NCI-H526 (cell line): ENCODE measurements around the gene GC.
A peak's percentile ranks its signal among the peaks of the same experiment; 100 is the strongest.
"Not testable (repeated sequence)": the region's sequence is repeated elsewhere in the genome, so short reads cannot be mapped to it uniquely, and the experiment has no call there.

Source experiments
- DNase-seq, 2 experiments: peaks; one replicate each; lab custom pipeline; 2025; lab: John Stamatoyannopoulos, UW

GC gene

DNA sequence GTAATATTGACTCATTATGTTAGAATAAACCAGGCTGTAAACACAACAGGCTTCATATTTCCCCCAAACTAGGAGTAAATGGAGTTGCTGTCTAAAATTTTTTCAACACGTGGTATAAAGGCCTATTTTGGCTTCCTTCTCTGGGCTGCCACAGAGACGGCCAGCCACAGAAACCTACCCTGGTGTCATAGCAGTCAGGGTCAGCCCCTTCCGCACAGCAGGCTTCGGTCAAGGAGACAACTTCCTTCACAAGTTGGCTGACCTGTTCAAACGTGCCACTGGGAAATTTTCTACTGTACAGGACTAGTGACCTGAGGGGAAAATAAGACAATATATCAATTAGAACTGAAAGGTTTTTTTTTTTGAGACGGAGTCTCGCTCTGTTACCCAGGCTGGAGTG is 15.8 kb downstream of the GC start:
- DNase-seq = no peak

DNA sequence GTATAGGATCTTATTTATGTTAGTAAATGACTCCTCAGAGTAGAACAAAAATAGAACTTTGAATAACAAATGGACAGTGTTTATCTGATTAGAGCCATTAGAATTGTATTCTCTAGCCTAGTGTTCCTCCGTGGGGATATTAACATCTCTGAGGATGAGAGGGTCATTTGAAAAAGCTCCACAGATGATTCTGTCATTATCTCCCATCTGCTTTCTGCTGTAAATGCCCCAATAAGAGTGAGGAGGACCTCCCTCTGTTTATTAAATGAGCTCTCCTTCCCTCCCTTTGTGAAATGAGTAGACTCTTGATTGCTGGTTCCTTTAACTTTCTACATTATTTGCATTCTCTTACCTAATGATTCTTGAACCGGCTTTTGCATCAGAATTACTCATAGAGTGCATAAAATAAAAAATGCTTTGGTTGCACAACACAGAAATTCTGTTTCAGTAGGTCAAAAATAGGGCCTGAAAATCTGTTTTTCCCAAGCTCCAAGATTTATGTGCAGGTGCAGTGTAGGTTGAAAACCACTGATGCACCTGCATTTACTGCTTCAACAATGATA is 18.0 kb downstream of the GC start:
- no peak for DNase-seq

GRCh38 chr4:71765350-71765749 is 18.5 kb downstream of the GC start:
- no peak for DNase-seq

DNA sequence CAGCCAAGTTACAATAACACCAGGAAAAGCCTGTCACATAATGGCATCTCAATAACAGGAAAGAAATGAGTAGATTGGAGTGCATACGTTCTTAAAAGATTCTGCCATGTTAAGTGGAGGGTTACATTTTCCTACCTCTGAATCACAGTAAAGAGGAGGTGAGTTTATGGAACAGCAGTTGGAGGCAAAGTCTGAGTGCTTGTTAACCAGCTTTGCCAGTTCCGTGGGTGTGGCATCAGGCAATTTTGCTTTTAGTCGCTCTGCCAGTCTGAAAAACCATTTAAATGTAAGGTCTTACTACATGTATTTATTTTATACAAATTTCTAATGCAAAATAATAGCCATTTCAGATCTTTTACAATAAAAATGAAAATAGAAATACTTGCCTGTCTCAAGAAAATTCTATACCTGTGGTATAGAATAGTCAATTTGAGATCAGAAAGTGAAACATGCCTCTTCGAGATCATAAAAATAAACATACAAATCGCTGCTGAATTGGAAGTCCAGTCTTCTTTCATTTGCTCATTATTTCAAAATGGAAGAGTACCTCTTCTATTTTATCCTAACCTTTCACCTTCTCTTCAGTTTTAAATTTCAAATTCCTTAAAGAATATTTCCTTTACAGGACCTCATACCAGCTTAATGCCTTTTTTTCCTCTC is 31.4 kb downstream of the GC start:
- DNase-seq = no peak

GRCh38 chr4:71749008-71749594 is 34.8 kb downstream of the GC start:
- no peak for DNase-seq

DNA sequence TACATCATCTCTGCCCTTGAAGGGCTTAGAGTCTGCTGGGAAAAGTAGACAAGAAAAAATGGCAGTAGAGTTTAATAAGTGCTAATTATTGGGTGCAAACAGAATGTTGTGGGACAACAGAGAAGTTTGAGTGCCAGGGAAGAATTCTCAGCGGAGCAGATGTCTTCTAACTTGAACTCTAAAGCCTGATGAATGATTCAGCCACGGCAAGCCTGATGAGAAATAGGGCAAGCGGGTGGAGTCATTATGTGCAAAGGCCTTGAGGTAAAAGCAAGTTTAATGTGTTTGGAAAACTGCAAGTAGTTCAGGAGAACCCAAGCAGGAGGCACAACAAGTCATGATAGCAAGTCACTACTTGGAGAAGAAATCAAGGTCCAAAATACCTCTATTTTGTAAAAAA is 37.5 kb downstream of the GC start:
- DNase-seq = no peak

DNA sequence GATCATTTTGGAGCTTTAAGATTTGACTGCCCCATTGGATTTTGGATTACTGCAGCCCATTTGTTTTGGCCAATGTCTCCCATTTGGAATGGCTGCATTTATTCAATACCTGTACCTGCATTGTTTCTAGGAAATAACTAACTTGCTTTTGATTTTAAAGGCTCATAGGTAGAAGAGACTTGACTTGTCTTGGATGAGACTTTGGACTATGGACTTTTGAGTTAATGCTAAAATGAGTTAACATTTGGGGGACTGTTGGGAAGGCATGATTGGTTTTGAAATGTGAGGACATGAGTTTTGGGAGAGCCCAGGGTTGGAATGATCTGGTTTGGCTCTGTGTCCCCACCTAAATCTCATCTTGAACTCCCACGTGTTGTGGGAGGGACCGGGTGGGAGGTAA is 45.1 kb downstream of the GC start:
- DNase-seq = not testable (repeated sequence)

DNA sequence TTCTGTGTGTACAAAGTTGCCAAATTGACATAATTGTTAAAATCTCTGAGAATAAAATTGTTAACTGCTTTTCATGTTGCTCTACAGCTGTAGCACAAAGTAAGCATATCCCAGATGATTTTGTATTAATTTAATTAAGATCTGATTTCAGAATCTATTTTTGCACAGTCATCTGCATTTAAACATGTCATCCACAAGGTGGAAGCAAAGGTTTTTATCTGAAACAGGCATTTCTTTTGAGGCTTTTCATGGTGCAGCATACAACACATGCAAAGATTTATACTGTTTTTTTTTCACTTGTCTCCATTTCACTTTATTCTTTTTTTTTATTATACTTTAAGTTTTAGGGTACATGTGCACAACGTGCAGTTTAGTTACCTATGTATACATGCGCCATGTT is 51.2 kb downstream of the GC start:
- peak in 1 of 2 experiments; percentile 31 for DNase-seq

- no peak for DNase-seq
Observed at GRCh38 chr4:71732066-71732465, 51.8 kb downstream of the GC start.

DNA sequence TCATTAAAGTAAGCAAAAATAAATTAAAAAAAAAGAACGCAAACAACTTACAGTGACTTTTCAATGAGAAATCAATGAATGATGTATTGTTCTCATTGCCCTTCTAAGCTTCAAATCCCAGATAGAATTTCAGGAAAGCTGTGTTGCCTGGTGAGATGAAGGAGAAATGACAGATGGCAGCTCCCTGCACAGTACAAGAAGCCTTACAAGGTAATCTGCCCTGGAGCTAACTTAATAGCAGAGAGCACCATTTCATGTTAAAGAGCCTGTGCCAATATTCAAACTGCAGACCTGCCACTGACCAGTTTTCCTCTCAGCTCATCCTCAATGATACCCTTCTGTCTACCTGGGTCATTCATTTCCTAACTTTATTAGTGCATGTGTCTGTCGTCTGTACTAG is 54.0 kb downstream of the GC start:
- no peak for DNase-seq

- DNase-seq = peak in 1 of 2 experiments; percentile 8
Observed at GRCh38 chr4:71713611-71714203, 70.2 kb downstream of the GC start.

DNA sequence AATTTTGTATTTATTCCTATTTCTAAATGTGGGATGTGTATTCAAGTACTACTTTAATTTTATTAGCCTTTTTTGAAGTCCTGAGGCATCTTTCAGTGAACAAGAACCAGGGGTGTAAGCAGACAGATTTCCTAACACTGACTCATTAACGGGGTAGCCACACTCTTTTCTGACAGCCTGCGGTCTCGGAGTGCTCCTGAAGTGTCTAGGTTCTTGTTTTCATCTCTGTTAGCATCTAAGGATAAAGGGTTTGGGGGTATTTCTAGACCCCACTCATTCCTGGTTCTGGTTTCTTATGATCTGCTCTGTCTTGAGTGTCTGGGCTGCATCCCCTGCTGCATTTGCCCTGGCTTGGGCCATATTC is 71.9 kb downstream of the GC start:
- DNase-seq = no peak

DNA sequence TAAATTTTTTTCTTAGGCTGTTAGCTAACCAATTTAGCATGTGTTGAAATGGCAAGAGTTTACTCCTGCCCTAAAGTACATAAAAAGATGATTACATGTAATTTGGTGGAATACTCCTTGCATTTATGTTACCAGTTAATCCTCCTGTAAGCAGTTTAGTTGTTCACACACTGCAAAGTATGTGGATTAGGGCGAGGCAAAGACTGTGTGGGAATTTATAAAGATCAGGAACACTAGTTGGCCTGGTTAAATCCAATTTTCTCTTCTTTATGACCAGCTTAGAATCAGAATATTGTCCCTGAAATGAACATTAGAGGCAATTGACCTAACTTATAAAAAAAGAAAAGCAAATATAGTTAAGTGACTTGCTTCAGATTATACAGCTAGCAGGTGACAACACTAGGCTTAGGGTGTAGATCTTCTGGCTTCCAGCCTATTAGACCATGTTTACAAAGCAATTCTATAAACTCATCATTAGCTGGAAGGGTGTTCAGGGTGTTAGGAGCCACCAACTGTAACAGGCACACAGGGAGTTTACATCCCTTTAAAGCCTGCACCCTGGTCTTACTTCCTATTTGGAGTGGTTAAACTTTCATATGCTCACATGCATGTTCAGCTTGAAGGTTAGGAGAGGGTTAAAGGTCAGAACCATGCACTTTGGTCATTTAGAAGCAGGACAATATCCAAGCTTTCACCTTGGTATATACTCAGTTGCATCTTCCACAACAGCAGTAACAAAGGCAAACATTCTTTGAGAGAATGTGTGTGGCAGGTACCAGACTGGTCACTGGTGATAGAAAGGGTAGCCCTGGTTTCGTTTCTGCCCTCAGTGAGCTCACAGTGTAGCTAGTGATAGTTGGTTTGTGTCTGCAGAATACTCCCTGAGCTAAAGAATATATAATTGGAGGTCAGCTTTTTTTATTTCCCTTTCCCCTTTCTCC is 72.6 kb downstream of the GC start:
- DNase-seq = no peak

GRCh38 chr4:71709961-71710360 is 73.9 kb downstream of the GC start:
- no peak for DNase-seq

GRCh38 chr4:71698141-71698540 is 85.7 kb downstream of the GC start:
- no peak for DNase-seq

DNA sequence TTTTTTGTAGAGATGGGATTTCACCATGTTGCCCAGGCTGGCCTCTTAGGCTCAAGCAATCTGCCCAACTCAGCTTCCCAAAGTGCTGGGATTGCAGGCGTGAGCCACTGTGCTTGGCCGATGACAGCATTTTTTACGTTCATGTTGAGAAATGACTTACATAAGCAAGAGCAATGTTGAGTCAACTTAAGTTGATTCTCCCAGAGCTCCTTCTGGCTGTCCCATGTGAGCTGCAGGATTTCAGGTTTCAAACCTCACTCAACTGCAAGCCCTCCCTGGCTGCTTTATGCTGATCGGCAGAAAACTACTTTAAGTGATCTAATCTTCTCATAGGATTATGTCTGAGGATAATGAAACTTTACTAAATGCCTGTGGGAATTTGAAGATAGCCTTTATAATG is 86.8 kb downstream of the GC start:
- no peak for DNase-seq

GRCh38 chr4:71694961-71695360 is 88.9 kb downstream of the GC start:
- DNase-seq = no peak

- DNase-seq = no peak
Observed at GRCh38 chr4:71692963-71693362, 90.9 kb downstream of the GC start.

GRCh38 chr4:71692198-71692597 is 91.7 kb downstream of the GC start:
- DNase-seq = no peak
